Caco-2 (cell line): Measurements from ENCODE around the gene PSME4. TPM values are rescaled to one million over a fixed set of nuclear protein-coding genes. Genes with fewer than 3 reads are reported as not detected.

ENCODE experiments used
- BruUV-seq: library from RNA; stranded (reverse); fragments of 400-500 nt; replicated peaks from 2 replicates; lab custom pipeline; 2021; lab: Mats Ljungman, UMichigan
- CTCF ChIA-PET: fragments of 300-600 bp; sonication (Branson Sonifier 250); formaldehyde crosslinking; loops from one replicate; lab custom pipeline; 2022; ENCODE audit warnings: antibody characterized with exemption; lab: Charles Lee
- POLR2A ChIA-PET: fragments of 300-600 bp; sonication (Branson Sonifier 250); formaldehyde crosslinking; loops from one replicate; lab custom pipeline; 2022; ENCODE audit warnings: antibody characterized with exemption; lab: Charles Lee
- DNase-seq, 2 experiments: peaks; one replicate each; pipeline versions ENCODE4 v3.0.0 to v3.0.0-alpha.2; 2020 to 2022
- H3K27me3 ChIP-seq: replicated peaks from 2 replicates; pipeline ENCODE4 v1.6.0; 2011; ENCODE audit warnings: low read length; ENCODE audit not compliant: control insufficient read depth, insufficient read depth
- H3K36me3 ChIP-seq: 2 replicates; pipeline ENCODE4 v1.5.1; 2011; ENCODE audit warnings: low read length; ENCODE audit not compliant: control insufficient read depth, insufficient read depth
- H3K4me1 ChIP-seq: fragments of 250-450 bp; sonication (Bioruptor Pico); 2 replicates; pipeline ENCODE4 v1.5.1; 2020; ENCODE audit warnings: mild to moderate bottlenecking
- H3K4me3 ChIP-seq: 2 replicates; pipeline ENCODE4 v1.5.1; 2011; ENCODE audit warnings: low read depth, mild to moderate bottlenecking, control low read depth, low read length
- H3K9me3 ChIP-seq: fragments of 250-450 bp; sonication (Bioruptor Pico); 2 replicates; pipeline ENCODE4 v1.5.1; 2020; ENCODE audit warnings: mild to moderate bottlenecking, moderate library complexity
- H3K27ac Mint-ChIP-seq: one replicate; pipeline ENCODE4 v1.8.0; 2022; ENCODE audit warnings: mixed read lengths; ENCODE audit not compliant: unreplicated experiment
- H3K27me3 Mint-ChIP-seq: one replicate; pipeline ENCODE4 v1.8.0; 2022; ENCODE audit warnings: mixed read lengths; ENCODE audit not compliant: insufficient read depth, unreplicated experiment
- H3K36me3 Mint-ChIP-seq: one replicate; pipeline ENCODE4 v1.8.0; 2022; ENCODE audit warnings: mild to moderate bottlenecking, mixed read lengths; ENCODE audit not compliant: insufficient read depth, unreplicated experiment
- H3K4me1 Mint-ChIP-seq: one replicate; pipeline ENCODE4 v1.8.0; 2022; ENCODE audit warnings: low read depth, mixed read lengths; ENCODE audit not compliant: unreplicated experiment
- H3K4me3 Mint-ChIP-seq: one replicate; pipeline ENCODE4 v1.8.0; 2022; ENCODE audit warnings: mild to moderate bottlenecking, moderate library complexity, mixed read lengths; ENCODE audit not compliant: unreplicated experiment
- H3K9me3 Mint-ChIP-seq: one replicate; pipeline ENCODE4 v1.8.0; 2022; ENCODE audit warnings: mixed read lengths; ENCODE audit not compliant: unreplicated experiment
- CTCF ChIP-seq, 2 experiments: fragments of 200-600 bp in 1 of 2; IDR thresholded peaks; 1 replicate in 1 of 2; 2 replicates in 1 of 2; pipeline versions ENCODE4 v1.5.1 to v1.8.0; 2011 to 2022; ENCODE audit warnings: antibody characterized with exemption in 1 of 2, control low read depth in 1 of 2, inconsistent platforms in 1 of 2, low read depth in 1 of 2, low read length in 1 of 2, mild to moderate bottlenecking in 1 of 2, moderate library complexity in 1 of 2; ENCODE audit not compliant: insufficient read depth in 1 of 2, severe bottlenecking in 1 of 2, unreplicated experiment in 1 of 2
- intact Hi-C: fragments of 100-400 bp; cut with micrococcal nuclease; formaldehyde crosslinking; loops from one replicate; pipeline ENCODE4 v1.10.0; 2022; ENCODE audit not compliant: unreplicated experiment
- total RNA-seq: library from RNA; stranded (reverse); gene quantifications from 2 replicates; pipeline ENCODE4 v1.2.3, GENCODE V29; 2022

The PSME4 gene
- total RNA-seq, 1 experiment from 2014 or later: 79.0 TPM

GRCh38 chr2:53863538-53864227 lies 107.1 kb downstream of the PSME4 start:
- H3K36me3 ChIP-seq: peaks cover 1% of the 10 kb centered on the region
- ChIA-PET POLR2A (no interaction called here), CTCF (no interaction called here)
- H3K4me1 ChIP-seq: no peaks in the 10 kb centered on the region
- no peak overlapping the region for H3K27ac Mint-ChIP-seq
- no peak for DNase-seq
- BruUV-seq: no TSS peak
- no peaks in the 10 kb centered on the region for H3K27me3 ChIP-seq
- no peaks in the 10 kb centered on the region for H3K9me3 ChIP-seq
- no peaks in the 10 kb centered on the region for H3K4me1 Mint-ChIP-seq
- TF ChIP-seq CTCF (IDR thresholded peaks at IDR 0.05; ENCODE audit: insufficient read depth in 1 of 2, low read depth in 1 of 2, low read length in 1 of 2, severe bottlenecking in 1 of 2, unreplicated experiment in 1 of 2): no peak
- H3K27me3 Mint-ChIP-seq: no peaks in the 10 kb centered on the region
- intact Hi-C loops: no loop called here
- peaks cover 46% of the 10 kb centered on the region for H3K36me3 Mint-ChIP-seq
- no peak overlapping the region for H3K4me3 ChIP-seq
- H3K4me3 Mint-ChIP-seq: no peak overlapping the region
- H3K9me3 Mint-ChIP-seq: no peaks in the 10 kb centered on the region

GRCh38 chr2:53861824-53862223 lies 109.0 kb downstream of the PSME4 start:
- Histone ChIP-seq H3K9me3 (no peaks in the 10 kb centered on the region), H3K27me3 (no peaks in the 10 kb centered on the region), H3K4me3 (no peak overlapping the region), H3K36me3 (peaks cover 1% of the 10 kb centered on the region), H3K4me1 (no peaks in the 10 kb centered on the region)
- ChIA-PET POLR2A (no interaction called here), CTCF (no interaction called here)
- no peaks in the 10 kb centered on the region for H3K9me3 Mint-ChIP-seq
- TF ChIP-seq CTCF (IDR thresholded peaks at IDR 0.05; ENCODE audit: insufficient read depth in 1 of 2, low read depth in 1 of 2, low read length in 1 of 2, severe bottlenecking in 1 of 2, unreplicated experiment in 1 of 2): no peak
- intact Hi-C loops: no loop called here
- no peak for DNase-seq
- no TSS peak for BruUV-seq
- H3K27me3 Mint-ChIP-seq: no peaks in the 10 kb centered on the region
- H3K27ac Mint-ChIP-seq: no peak overlapping the region
- H3K4me3 Mint-ChIP-seq: no peak overlapping the region
- H3K4me1 Mint-ChIP-seq: no peaks in the 10 kb centered on the region
- H3K36me3 Mint-ChIP-seq: peaks cover 37% of the 10 kb centered on the region

- Histone ChIP-seq H3K4me1 (no peaks in the 10 kb centered on the region), H3K9me3 (no peaks in the 10 kb centered on the region), H3K27me3 (no peaks in the 10 kb centered on the region), H3K36me3 (peaks cover 3% of the 10 kb centered on the region), H3K4me3 (no peak within 1 kb of the TSS)
- POLR2A ChIA-PET: no interaction called here
- no peaks in the 10 kb centered on the region for H3K27me3 Mint-ChIP-seq
- DNase-seq: no peak
- no TSS peak for BruUV-seq
- H3K4me3 Mint-ChIP-seq: no peak within 1 kb of the TSS
- H3K9me3 Mint-ChIP-seq: no peaks in the 10 kb centered on the region
- CTCF ChIA-PET: no interaction called here
- H3K27ac Mint-ChIP-seq: no peak within 1 kb of the TSS
- no peak for TF ChIP-seq CTCF (IDR thresholded peaks at IDR 0.05; ENCODE audit: insufficient read depth in 1 of 2, low read depth in 1 of 2, low read length in 1 of 2, severe bottlenecking in 1 of 2, unreplicated experiment in 1 of 2)
- H3K36me3 Mint-ChIP-seq: peaks cover 29% of the 10 kb centered on the region
- intact Hi-C loops: no loop called here
- no peaks in the 10 kb centered on the region for H3K4me1 Mint-ChIP-seq
These were observed 111.3 kb downstream of the PSME4 start, which contains the start of gene GPR75 for GRCh38 chr2:53859206-53860181. TSS of gene GPR75 (minus strand) at chr2:53859967. CDS start at chr2:53854756, 5,211 bp downstream.
